ENCODE measurements around the gene UGT3A2.

The UGT3A2 gene

GRCh38 chr5:35996076-35996475, 70.6 kb downstream of the UGT3A2 start:
- TF ChIP-seq MAX (IDR thresholded peaks at IDR 0.05) = no peak
- TF ChIP-seq TCF12 (IDR thresholded peaks at IDR 0.05; ENCODE audit: low read depth) = no peak
- no peak for TF ChIP-seq EP300 (IDR thresholded peaks at IDR 0.05; ENCODE audit: borderline replicate concordance)
- TF ChIP-seq EGR1 (IDR thresholded peaks at IDR 0.05) = no peak
- TF ChIP-seq CEBPB (IDR thresholded peaks at IDR 0.05) = no peak

GRCh38 chr5:35990941-35991611, 75.6 kb downstream of the UGT3A2 start, which contains the start of gene UGT3A1:
Gene UGT3A1 (minus strand): TSS chr5:35991390. CDS start chr5:35991240, 150 bp downstream.
- TF ChIP-seq ZBTB7A (IDR thresholded peaks at IDR 0.05; ENCODE audit: low read depth) (no peak), NFIC (IDR thresholded peaks at IDR 0.05) (no peak), REST (IDR thresholded peaks at IDR 0.05; ENCODE audit: low read depth) (no peak), USF1 (IDR thresholded peaks at IDR 0.05) (no peak), CREB1 (IDR thresholded peaks at IDR 0.05; ENCODE audit: low read depth) (no peak), EP300 (IDR thresholded peaks at IDR 0.05; ENCODE audit: borderline replicate concordance) (no peak), CEBPB (IDR thresholded peaks at IDR 0.05) (no peak), FOXM1 (IDR thresholded peaks at IDR 0.05; ENCODE audit: borderline replicate concordance, low read depth) (no peak), EGR1 (IDR thresholded peaks at IDR 0.05) (no peak), MAX (IDR thresholded peaks at IDR 0.05) (no peak), YY1 (IDR thresholded peaks at IDR 0.05; ENCODE audit: low read depth) (no peak), TCF12 (IDR thresholded peaks at IDR 0.05; ENCODE audit: low read depth) (no peak), TAF1 (IDR thresholded peaks at IDR 0.05; ENCODE audit: low read depth) (no peak), TEAD4 (IDR thresholded peaks at IDR 0.05) (no peak), RAD21 (IDR thresholded peaks at IDR 0.05; ENCODE audit: low read depth) (no peak)

- TF ChIP-seq CREB1 (IDR thresholded peaks at IDR 0.05; ENCODE audit: low read depth) (no peak), RAD21 (IDR thresholded peaks at IDR 0.05; ENCODE audit: low read depth) (no peak), USF1 (IDR thresholded peaks at IDR 0.05) (no peak), TAF1 (IDR thresholded peaks at IDR 0.05; ENCODE audit: low read depth) (no peak), TCF12 (IDR thresholded peaks at IDR 0.05; ENCODE audit: low read depth) (no peak), YY1 (IDR thresholded peaks at IDR 0.05; ENCODE audit: low read depth) (no peak), CEBPB (IDR thresholded peaks at IDR 0.05) (no peak)
These were observed 76.2 kb downstream of the UGT3A2 start for GRCh38 chr5:35990520-35990919.

GRCh38 chr5:35988529-35988928, 78.2 kb downstream of the UGT3A2 start:
- TF ChIP-seq NFIC (IDR thresholded peaks at IDR 0.05) (no peak), RAD21 (IDR thresholded peaks at IDR 0.05; ENCODE audit: low read depth) (no peak), USF1 (IDR thresholded peaks at IDR 0.05) (no peak), CREB1 (IDR thresholded peaks at IDR 0.05; ENCODE audit: low read depth) (no peak), FOXM1 (IDR thresholded peaks at IDR 0.05; ENCODE audit: borderline replicate concordance, low read depth) (no peak), REST (IDR thresholded peaks at IDR 0.05; ENCODE audit: low read depth) (no peak), TAF1 (IDR thresholded peaks at IDR 0.05; ENCODE audit: low read depth) (no peak), TEAD4 (IDR thresholded peaks at IDR 0.05) (no peak), YY1 (IDR thresholded peaks at IDR 0.05; ENCODE audit: low read depth) (no peak), EP300 (IDR thresholded peaks at IDR 0.05; ENCODE audit: borderline replicate concordance) (no peak), EGR1 (IDR thresholded peaks at IDR 0.05) (no peak)

GRCh38 chr5:35987776-35988175, 78.9 kb downstream of the UGT3A2 start:
- no peak for TF ChIP-seq NFIC (IDR thresholded peaks at IDR 0.05)
- no peak for TF ChIP-seq TAF1 (IDR thresholded peaks at IDR 0.05; ENCODE audit: low read depth)
- TF ChIP-seq CREB1 (IDR thresholded peaks at IDR 0.05; ENCODE audit: low read depth) = no peak
- TF ChIP-seq CEBPB (IDR thresholded peaks at IDR 0.05) = no peak
- TF ChIP-seq FOXM1 (IDR thresholded peaks at IDR 0.05; ENCODE audit: borderline replicate concordance, low read depth) = no peak
- no peak for TF ChIP-seq MAX (IDR thresholded peaks at IDR 0.05)
- no peak for TF ChIP-seq USF1 (IDR thresholded peaks at IDR 0.05)
- TF ChIP-seq RAD21 (IDR thresholded peaks at IDR 0.05; ENCODE audit: low read depth) = no peak
- TF ChIP-seq EP300 (IDR thresholded peaks at IDR 0.05; ENCODE audit: borderline replicate concordance) = no peak
- no peak for TF ChIP-seq YY1 (IDR thresholded peaks at IDR 0.05; ENCODE audit: low read depth)
- no peak for TF ChIP-seq ZBTB7A (IDR thresholded peaks at IDR 0.05; ENCODE audit: low read depth)
- no peak for TF ChIP-seq EGR1 (IDR thresholded peaks at IDR 0.05)
- no peak for TF ChIP-seq REST (IDR thresholded peaks at IDR 0.05; ENCODE audit: low read depth)
- TF ChIP-seq TEAD4 (IDR thresholded peaks at IDR 0.05) = no peak
- no peak for TF ChIP-seq TCF12 (IDR thresholded peaks at IDR 0.05; ENCODE audit: low read depth)

Measured in Ishikawa (cell line).